ENCODE data around the gene VEZF1. TPM values are rescaled to one million over a fixed set of nuclear protein-coding genes. Genes with fewer than 3 reads are reported as not detected.

The VEZF1 gene
- total RNA-seq, 2 donors from 2014 or later: 50.3 to 59.3 TPM

DNA sequence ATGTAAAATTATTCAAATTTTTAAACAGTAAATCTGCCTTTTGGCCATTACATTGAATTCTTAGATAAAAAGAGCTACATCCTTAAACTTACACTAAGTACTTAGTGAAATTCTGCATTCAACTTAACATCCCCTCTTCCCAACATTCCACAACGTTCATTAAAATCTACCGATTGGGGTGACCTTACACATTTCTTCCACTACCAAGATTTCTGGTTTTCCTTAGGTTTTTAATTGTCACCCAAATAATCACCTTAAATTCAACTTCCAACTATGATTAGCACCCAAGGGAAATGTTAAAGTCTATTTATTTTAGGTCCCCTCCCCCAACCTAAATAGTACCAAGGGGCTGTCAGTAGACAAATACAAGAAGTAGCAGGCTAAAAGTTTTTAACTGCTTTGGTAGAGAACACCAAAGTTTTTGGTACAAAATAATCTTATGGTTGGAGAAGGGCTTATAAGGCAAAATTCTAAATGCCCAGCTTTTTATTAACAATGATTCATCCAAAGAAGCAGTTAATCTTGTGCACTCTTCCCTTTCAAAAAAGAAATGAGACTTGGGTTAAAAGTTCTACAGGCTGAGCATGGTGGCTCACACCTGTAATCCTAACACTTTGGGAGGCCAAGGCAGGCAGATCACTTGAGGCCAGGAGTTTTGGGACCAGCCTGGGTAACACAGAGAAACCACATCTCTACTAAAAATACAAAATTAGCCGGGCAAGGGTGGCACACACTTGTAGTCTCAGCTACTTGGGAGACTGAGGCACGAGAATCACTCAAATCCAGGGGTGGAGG, 14.3 kb upstream of the VEZF1 start:
- H3K4me1 ChIP-seq (ENCODE audit: control insufficient read depth, insufficient read depth, low read length): peaks cover 15% of the 10 kb centered on the region
- no peaks in the 10 kb centered on the region for H3K27me3 Mint-ChIP-seq (ENCODE audit: insufficient read depth)
- H3K4me1 Mint-ChIP-seq: peaks cover 40% of the 10 kb centered on the region
- H3K36me3 Mint-ChIP-seq (ENCODE audit: low read depth): peaks cover 69% of the 10 kb centered on the region
- DNase-seq: no peak
- H3K27me3 ChIP-seq (ENCODE audit: control insufficient read depth, insufficient read depth, low read length, poor library complexity, severe bottlenecking): no peaks in the 10 kb centered on the region
- no peak overlapping the region for H3K27ac ChIP-seq (ENCODE audit: low read depth, low read length)
- no peak overlapping the region for H3K4me3 Mint-ChIP-seq
- no peaks in the 10 kb centered on the region for H3K9me3 ChIP-seq (ENCODE audit: control insufficient read depth, low read length)
- TF ChIP-seq, protein P1, sequence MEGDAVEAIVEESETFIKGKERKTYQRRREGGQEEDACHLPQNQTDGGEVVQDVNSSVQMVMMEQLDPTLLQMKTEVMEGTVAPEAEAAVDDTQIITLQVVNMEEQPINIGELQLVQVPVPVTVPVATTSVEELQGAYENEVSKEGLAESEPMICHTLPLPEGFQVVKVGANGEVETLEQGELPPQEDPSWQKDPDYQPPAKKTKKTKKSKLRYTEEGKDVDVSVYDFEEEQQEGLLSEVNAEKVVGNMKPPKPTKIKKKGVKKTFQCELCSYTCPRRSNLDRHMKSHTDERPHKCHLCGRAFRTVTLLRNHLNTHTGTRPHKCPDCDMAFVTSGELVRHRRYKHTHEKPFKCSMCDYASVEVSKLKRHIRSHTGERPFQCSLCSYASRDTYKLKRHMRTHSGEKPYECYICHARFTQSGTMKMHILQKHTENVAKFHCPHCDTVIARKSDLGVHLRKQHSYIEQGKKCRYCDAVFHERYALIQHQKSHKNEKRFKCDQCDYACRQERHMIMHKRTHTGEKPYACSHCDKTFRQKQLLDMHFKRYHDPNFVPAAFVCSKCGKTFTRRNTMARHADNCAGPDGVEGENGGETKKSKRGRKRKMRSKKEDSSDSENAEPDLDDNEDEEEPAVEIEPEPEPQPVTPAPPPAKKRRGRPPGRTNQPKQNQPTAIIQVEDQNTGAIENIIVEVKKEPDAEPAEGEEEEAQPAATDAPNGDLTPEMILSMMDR (conservative IDR thresholded peaks at IDR 0.05): no peak
- no peak overlapping the region for H3K9ac ChIP-seq (ENCODE audit: extremely low read depth, low read length, poor library complexity, severe bottlenecking)
- H3K9me3 Mint-ChIP-seq: no peaks in the 10 kb centered on the region
- peaks cover 87% of the 10 kb centered on the region for H3K36me3 ChIP-seq (ENCODE audit: control insufficient read depth, insufficient read depth, low read length)
- H3K27ac Mint-ChIP-seq: no peak overlapping the region
- WGBS, 2 experiments (ENCODE audit: insufficient coverage in 1 of 2, insufficient read length in 1 of 2): 87 to 98% methylated on average over 4 of the region's 4 CpGs
- peak overlapping the region; percentile 10 for H3K4me3 ChIP-seq (ENCODE audit: low read length)

DNA sequence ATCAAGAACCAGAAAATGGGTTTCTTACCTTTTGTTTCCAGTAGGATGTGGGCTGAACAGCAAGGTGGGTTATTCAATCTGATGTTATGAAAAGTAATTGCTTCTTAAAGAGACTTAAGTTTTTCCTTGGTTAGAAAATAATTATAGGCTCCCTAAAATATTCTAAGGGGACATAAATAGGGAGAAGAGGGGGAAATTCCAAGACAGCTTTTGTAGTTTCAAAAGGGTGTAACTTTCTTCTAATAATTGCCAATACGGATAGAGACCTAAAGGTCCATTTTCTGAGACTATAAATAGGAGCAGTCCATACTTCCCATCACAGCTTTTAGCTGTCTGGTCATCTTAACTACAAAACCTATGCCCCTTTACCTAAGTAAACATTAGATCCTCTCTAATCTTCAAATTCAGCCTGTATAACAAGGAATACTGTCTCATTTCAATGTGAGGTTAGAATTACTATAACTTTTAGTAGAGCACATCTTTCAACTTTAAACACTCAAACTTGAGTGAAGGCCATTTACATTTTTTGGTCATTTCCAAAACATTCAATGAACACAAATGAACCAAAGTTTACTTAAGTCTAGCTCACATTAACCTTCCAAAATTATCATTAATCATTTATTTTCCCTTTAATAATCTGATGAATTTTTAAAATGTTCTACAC, 13.5 kb upstream of the VEZF1 start:
- H3K4me1 Mint-ChIP-seq: peaks cover 43% of the 10 kb centered on the region
- WGBS, 2 experiments (ENCODE audit: insufficient coverage in 1 of 2, insufficient read length in 1 of 2): 96% methylated on average over 1 of the region's 1 CpG; no CpG with 5 or more reads in 1 of the 2 experiments

DNA sequence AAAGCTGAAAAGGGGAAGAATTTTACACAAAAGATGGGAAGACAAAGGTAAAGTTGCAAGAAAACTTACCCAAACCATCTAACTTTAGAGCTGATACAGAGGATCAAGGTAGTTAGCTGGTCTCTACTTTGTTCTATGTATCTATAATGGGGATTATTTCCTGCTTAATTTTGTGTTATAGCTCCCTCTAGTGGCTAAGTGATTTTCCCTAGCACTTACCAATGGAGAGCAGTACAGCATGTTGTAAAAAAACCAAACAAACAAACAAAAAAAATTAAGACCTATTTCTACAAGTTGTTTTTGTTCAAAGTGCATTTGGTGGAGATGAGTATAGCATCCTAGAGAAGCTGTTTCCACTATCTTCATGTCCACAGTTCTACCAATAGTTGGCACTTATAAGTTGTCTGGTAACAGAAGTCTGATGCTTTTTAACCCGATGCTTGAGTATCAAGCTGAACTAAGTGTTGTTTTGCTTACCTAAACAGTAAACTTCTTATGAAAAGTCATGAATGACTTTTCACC, 11.5 kb upstream of the VEZF1 start:
- no peak overlapping the region for H3K4me3 Mint-ChIP-seq
- peaks cover 82% of the 10 kb centered on the region for H3K36me3 ChIP-seq (ENCODE audit: control insufficient read depth, insufficient read depth, low read length)

More for the DNA sequence above, 13.5 kb upstream of the VEZF1 start:
- Histone ChIP-seq H3K9ac (ENCODE audit: extremely low read depth, low read length, poor library complexity, severe bottlenecking) (no peak overlapping the region), H3K27me3 (ENCODE audit: control insufficient read depth, insufficient read depth, low read length, poor library complexity, severe bottlenecking) (no peaks in the 10 kb centered on the region), H3K36me3 (ENCODE audit: control insufficient read depth, insufficient read depth, low read length) (peaks cover 94% of the 10 kb centered on the region), H3K9me3 (ENCODE audit: control insufficient read depth, low read length) (no peaks in the 10 kb centered on the region), H3K27ac (ENCODE audit: low read depth, low read length) (no peak overlapping the region), H3K4me3 (ENCODE audit: low read length) (peak overlapping the region; percentile 10), H3K4me1 (ENCODE audit: control insufficient read depth, insufficient read depth, low read length) (peaks cover 15% of the 10 kb centered on the region)
- Mint-ChIP-seq H3K27me3 (ENCODE audit: insufficient read depth) (no peaks in the 10 kb centered on the region), H3K27ac (no peak overlapping the region), H3K36me3 (ENCODE audit: low read depth) (peaks cover 71% of the 10 kb centered on the region), H3K4me3 (no peak overlapping the region), H3K9me3 (no peaks in the 10 kb centered on the region)
- TF ChIP-seq, protein P1 (conservative IDR thresholded peaks at IDR 0.05): no peak
- no peak for DNase-seq

More for the DNA sequence above, 11.5 kb upstream of the VEZF1 start:
- no peaks in the 10 kb centered on the region for H3K9me3 ChIP-seq (ENCODE audit: control insufficient read depth, low read length)
- Mint-ChIP-seq H3K9me3 (no peaks in the 10 kb centered on the region), H3K27ac (no peak overlapping the region), H3K36me3 (ENCODE audit: low read depth) (peaks cover 51% of the 10 kb centered on the region), H3K27me3 (ENCODE audit: insufficient read depth) (no peaks in the 10 kb centered on the region), H3K4me1 (peaks cover 42% of the 10 kb centered on the region)
- DNase-seq: no peak
- no peaks in the 10 kb centered on the region for H3K27me3 ChIP-seq (ENCODE audit: control insufficient read depth, insufficient read depth, low read length, poor library complexity, severe bottlenecking)
- H3K4me1 ChIP-seq (ENCODE audit: control insufficient read depth, insufficient read depth, low read length): peaks cover 16% of the 10 kb centered on the region
- TF ChIP-seq, protein P1 (conservative IDR thresholded peaks at IDR 0.05): peak; percentile 92
- no peak overlapping the region for H3K4me3 ChIP-seq (ENCODE audit: low read length)
- 100% methylated on average over 1 of the region's 1 CpG; no CpG with 5 or more reads in 1 of the 2 experiments for WGBS, 2 experiments (ENCODE audit: insufficient coverage in 1 of 2, insufficient read length in 1 of 2)
- no peak overlapping the region for H3K27ac ChIP-seq (ENCODE audit: low read depth, low read length)
- H3K9ac ChIP-seq (ENCODE audit: extremely low read depth, low read length, poor library complexity, severe bottlenecking): no peak overlapping the region

Data from endodermal cell (in vitro differentiated cells).